ENCODE measurements around the gene ANKS1A. TPM values are rescaled to one million over a fixed set of nuclear protein-coding genes. Genes with fewer than 3 reads are reported as not detected.
A peak's percentile ranks its signal among the peaks of the same experiment; 100 is the strongest.

ANKS1A gene
- total RNA-seq, 1 donor from 2014 or later: 20.9 TPM

GRCh38 chr6:34981366-34981765 is 92.3 kb downstream of the ANKS1A start:
- Histone ChIP-seq H3K36me3 (peaks cover 3 to 27% of the 10 kb centered on the region in 2 donors), H3K27ac (no peak overlapping the region), H3K27me3 (no peaks in the 10 kb centered on the region), H3K4me1 (no peaks in the 10 kb centered on the region), H3K9me3 (no peaks in the 10 kb centered on the region), H3K4me3 (no peak overlapping the region)
- intact Hi-C loops (cut with DNase I): no loop called here
- no peak for DNase-seq (ENCODE audit: low spot score in 2 of 2)
- TF ChIP-seq, protein P1, sequence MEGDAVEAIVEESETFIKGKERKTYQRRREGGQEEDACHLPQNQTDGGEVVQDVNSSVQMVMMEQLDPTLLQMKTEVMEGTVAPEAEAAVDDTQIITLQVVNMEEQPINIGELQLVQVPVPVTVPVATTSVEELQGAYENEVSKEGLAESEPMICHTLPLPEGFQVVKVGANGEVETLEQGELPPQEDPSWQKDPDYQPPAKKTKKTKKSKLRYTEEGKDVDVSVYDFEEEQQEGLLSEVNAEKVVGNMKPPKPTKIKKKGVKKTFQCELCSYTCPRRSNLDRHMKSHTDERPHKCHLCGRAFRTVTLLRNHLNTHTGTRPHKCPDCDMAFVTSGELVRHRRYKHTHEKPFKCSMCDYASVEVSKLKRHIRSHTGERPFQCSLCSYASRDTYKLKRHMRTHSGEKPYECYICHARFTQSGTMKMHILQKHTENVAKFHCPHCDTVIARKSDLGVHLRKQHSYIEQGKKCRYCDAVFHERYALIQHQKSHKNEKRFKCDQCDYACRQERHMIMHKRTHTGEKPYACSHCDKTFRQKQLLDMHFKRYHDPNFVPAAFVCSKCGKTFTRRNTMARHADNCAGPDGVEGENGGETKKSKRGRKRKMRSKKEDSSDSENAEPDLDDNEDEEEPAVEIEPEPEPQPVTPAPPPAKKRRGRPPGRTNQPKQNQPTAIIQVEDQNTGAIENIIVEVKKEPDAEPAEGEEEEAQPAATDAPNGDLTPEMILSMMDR (IDR thresholded peaks at IDR 0.05): no peak

GRCh38 chr6:34981951-34982350 is 92.9 kb downstream of the ANKS1A start:
- Histone ChIP-seq H3K36me3 (peaks cover 3 to 27% of the 10 kb centered on the region in 2 donors), H3K4me3 (no peak overlapping the region), H3K4me1 (peaks cover 0 to under 1% of the 10 kb centered on the region in 2 donors), H3K9me3 (no peaks in the 10 kb centered on the region), H3K27me3 (no peaks in the 10 kb centered on the region), H3K27ac (no peak overlapping the region)
- DNase-seq (ENCODE audit: low spot score in 2 of 2): no peak
- intact Hi-C loops (cut with DNase I): no loop called here
- TF ChIP-seq, protein P1 (IDR thresholded peaks at IDR 0.05): no peak

- intact Hi-C loops (cut with DNase I): no loop called here
- TF ChIP-seq, protein P1 (IDR thresholded peaks at IDR 0.05): peak in 2 of 3 experiments; percentile 12 to 37
- no peak for DNase-seq (ENCODE audit: low spot score in 2 of 2)
- Histone ChIP-seq H3K36me3 (peaks cover 3 to 27% of the 10 kb centered on the region in 2 donors), H3K27ac (no peak overlapping the region), H3K4me1 (peaks cover 5 to 6% of the 10 kb centered on the region in 2 donors), H3K9me3 (no peaks in the 10 kb centered on the region), H3K4me3 (no peak overlapping the region), H3K27me3 (no peaks in the 10 kb centered on the region)
Measured at GRCh38 chr6:34982424-34982852, 93.4 kb downstream of the ANKS1A start.

GRCh38 chr6:34984416-34984815 is 95.4 kb downstream of the ANKS1A start:
- intact Hi-C loops (cut with DNase I): no loop called here
- peaks cover 6 to 31% of the 10 kb centered on the region in 2 donors for H3K36me3 ChIP-seq
- no peak for DNase-seq (ENCODE audit: low spot score in 2 of 2)
- TF ChIP-seq, protein P1 (IDR thresholded peaks at IDR 0.05): no peak
- no peaks in the 10 kb centered on the region for H3K9me3 ChIP-seq
- peaks cover 5 to 6% of the 10 kb centered on the region in 2 donors for H3K4me1 ChIP-seq
- H3K27me3 ChIP-seq: no peaks in the 10 kb centered on the region
- H3K27ac ChIP-seq: no peak overlapping the region
- no peak overlapping the region for H3K4me3 ChIP-seq

GRCh38 chr6:34985236-34985635 is 96.2 kb downstream of the ANKS1A start:
- TF ChIP-seq, protein P1 (IDR thresholded peaks at IDR 0.05): no peak
- no peak for DNase-seq (ENCODE audit: low spot score in 2 of 2)
- no peaks in the 10 kb centered on the region for H3K27me3 ChIP-seq
- peaks cover 8 to 38% of the 10 kb centered on the region in 2 donors for H3K36me3 ChIP-seq
- H3K9me3 ChIP-seq: no peaks in the 10 kb centered on the region
- peaks cover 5 to 6% of the 10 kb centered on the region in 2 donors for H3K4me1 ChIP-seq
- intact Hi-C loops (cut with DNase I): loop anchor here (5.0 kb wide), 2 partner anchors 102 to 222 kb away; no protein-coding TSS in a partner anchor
- no peak overlapping the region for H3K4me3 ChIP-seq
- H3K27ac ChIP-seq: no peak overlapping the region

Measured in ascending aorta (tissue), 2 donors.